IPS-NIHi11 (cell line): ENCODE measurements around the gene HHAT.

ENCODE experiments used
- DNase-seq: peaks from one replicate; pipeline ENCODE4 v3.0.0; 2012; ENCODE audit warnings: mixed read lengths, low spot score

HHAT gene

GRCh38 chr1:210598135-210598652 is 269.5 kb downstream of the HHAT start:
- DNase-seq: no peak

DNA sequence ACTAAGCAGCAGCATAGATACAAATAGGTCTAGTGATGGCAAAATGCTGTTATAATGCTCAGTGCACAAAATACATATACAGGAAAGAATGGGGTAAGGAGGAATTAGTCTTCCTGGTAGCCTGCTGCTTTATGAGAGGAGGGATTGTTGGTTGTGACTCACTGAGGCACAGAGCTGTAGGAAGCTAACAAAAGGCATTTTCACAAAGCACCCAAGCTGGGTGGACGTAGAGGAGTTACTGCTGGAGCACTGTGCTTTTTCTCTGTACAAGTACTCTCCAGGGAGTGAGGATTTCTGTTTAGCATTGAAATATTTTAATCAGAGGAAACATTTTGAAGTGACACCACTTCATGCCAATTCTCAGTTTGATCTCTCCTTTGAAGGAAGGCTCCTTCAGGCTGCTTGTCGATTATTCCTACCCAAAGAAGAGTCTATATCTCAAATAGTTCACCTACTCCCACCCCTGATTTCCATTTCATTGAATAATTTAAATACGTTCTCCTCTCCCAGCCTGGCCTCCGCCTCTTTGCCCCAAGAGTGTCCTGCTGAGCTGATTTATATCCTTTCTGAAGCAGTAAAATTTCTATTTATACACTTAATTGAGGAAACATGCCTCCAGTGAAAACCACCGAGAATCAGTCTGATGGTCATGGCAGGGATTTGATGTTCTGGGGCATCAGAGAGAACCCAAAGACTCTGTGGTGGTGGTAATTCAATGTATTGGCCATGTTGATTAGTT is 271.9 kb downstream of the HHAT start:
- DNase-seq: no peak

- DNase-seq: no peak
Observed at GRCh38 chr1:210603123-210603522, 274.4 kb downstream of the HHAT start.

DNA sequence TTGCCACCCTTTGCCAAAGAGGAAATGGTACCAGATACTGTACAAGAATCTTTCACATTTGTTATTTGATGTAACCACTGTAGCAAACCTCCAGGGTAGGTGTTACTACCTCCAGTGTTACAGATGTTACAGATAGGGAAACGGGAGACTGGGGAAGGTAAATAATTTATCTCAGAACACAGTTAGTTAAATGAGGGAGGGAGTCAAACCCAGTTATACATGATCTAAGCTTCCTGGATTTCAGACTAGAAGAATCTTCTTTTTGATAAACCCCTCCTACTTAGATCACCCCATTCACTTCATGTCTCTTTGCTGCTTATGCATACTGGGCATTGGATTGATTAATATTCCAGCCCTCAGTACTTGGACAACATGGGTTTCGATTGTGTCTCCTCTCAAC is 276.4 kb downstream of the HHAT start:
- no peak for DNase-seq

GRCh38 chr1:210607361-210607760 is 278.7 kb downstream of the HHAT start:
- DNase-seq: no peak

- no peak for DNase-seq
Observed at GRCh38 chr1:210608767-210609166, 280.1 kb downstream of the HHAT start.

DNA sequence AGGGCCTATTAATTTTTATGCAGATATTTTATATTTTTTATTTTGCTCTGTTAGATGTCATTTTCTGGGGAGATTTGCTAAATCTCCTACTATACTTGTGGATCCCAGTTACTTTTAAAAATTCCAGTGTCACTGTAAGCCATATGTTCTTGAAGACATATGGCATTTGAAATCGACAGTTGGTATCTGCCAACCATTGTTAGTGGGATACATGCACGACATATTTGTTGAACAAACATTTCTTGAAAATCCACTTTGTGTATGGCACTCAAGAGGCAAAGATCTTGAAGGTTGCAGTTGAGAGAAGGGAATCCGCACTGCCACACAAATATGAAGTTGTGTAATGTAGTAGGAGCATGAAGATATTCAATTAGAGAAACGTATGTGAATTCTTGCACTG is 287.7 kb downstream of the HHAT start:
- no peak for DNase-seq

DNA sequence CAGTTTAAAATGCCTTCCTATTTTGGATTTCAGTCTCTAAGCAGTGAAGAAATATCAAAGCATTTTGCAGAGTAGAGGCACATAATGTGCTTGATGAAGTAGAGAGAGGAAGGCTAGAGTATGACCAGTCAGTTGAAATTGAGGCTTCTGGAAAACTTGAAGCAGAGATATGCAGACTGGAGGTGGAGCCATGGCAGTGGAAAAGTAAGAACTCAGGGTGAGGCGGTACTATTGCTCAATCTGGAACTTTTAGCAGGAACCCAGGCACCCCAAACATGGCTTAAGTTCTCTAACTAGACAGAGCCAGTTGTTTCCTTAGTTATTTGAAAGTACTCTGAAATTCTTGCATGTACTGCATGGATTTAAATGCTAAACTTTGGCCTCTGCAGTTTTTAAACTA is 288.6 kb downstream of the HHAT start:
- no peak for DNase-seq

DNA sequence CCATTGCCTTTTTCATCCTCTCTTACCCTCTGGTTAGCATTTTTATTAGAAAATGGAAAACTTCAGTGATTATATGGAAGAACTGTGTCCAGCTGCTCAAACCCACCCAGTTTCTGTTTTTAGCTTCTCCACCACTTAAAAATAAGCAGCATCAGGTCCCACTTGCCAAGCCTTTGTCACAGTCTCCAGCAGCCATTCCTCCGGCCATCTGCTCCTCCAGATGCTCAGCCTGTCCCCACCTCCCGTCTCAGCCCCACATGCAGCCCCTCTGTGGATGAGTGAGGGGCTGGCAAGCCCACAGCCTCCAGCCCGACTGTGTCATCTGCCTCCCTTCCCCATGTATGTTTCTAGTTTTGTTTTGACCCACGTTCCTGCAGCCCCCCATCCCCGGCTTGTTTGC is 289.7 kb downstream of the HHAT start:
- no peak for DNase-seq

- no peak for DNase-seq
Observed at GRCh38 chr1:210620867-210621488, 292.3 kb downstream of the HHAT start.

DNA sequence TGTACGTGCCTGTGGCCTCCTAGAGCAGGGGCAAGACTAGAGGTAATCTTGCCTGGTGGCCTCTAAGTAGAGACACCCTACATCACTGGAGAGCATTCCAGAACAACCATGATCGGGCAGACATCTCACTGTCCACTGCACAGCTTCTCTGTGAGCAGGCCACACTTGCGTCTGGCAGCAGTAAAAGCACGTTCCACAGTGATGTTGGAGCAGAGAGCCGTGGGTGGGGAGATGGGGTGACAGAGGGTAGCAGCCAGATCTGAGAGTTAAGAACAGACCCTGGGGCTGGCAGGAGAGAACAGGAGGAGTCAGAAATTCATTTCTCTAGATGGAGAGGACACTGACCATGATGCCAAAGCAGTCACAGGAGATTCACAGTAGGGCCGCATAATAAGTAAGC is 293.0 kb downstream of the HHAT start:
- DNase-seq: no peak

DNA sequence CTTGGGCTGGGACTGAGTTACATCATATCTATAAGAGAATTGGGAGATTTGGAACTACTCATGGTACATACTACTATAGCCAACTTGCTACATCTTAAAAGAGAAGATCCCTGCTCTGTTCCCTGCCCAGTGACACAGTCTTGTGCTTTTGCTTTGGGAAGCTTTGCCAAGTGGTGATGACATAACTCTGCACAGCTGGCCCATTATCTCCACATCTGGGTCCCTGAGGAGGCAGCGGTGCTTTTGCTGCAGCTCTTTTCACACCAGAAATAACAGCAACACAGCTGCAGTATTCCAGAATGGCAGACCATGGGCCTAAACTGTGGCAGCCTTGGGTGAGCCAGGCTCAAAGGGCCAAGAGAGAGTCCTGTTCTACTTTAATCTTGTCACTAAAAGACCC is 296.0 kb downstream of the HHAT start:
- no peak for DNase-seq

- DNase-seq: no peak
Observed at GRCh38 chr1:210625715-210626114, 297.0 kb downstream of the HHAT start.

GRCh38 chr1:210626341-210626740 is 297.6 kb downstream of the HHAT start:
- no peak for DNase-seq

DNA sequence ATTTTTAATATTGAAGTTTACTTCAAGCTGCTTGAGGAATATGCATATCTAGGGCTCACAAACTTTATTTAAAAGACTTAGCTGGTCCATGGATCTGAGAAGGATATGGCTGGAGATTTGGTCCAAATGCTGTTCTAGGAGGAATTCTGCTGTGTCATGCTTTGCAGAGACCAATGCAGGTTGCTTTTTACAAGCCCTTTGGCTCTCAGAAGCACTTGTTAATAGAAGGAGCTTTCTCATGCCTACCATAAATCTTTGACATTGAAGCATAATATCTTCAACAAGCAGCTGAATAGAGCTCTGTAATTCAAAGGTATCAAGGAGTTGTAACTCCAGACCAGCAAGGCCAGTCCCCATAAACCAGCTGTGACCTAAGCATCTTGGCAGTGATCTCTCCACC is 299.1 kb downstream of the HHAT start:
- DNase-seq: no peak

GRCh38 chr1:210629276-210629675 is 300.6 kb downstream of the HHAT start:
- DNase-seq: no peak

DNA sequence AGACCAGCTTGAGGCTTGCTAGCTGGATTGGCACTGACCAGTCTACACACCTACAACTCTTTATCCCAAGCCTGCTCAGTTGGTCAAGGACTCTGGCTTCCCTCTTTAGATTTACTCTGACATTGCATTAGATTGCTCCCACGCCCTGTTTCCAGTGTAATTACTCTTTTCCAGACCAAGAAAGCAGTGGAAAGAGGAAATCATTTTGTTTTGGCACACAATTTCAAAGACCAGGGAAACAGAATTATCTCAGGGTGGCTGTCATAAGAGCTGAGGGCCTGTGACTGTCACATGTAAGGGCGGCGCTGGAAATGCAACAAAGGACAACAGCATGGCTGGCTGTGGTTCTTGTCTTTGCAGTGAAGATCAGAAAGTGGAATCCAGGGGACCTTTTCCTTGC is 302.7 kb downstream of the HHAT start:
- no peak for DNase-seq

GRCh38 chr1:210633140-210633539 is 304.4 kb downstream of the HHAT start:
- no peak for DNase-seq

- DNase-seq: no peak
Observed at GRCh38 chr1:210633636-210634035, 304.9 kb downstream of the HHAT start.

- DNase-seq: no peak
Observed at GRCh38 chr1:210635108-210635507, 306.4 kb downstream of the HHAT start.

GRCh38 chr1:210641582-210641981 is 312.9 kb downstream of the HHAT start:
- DNase-seq: no peak

- no peak for DNase-seq
Observed at GRCh38 chr1:210645582-210646257, 317.0 kb downstream of the HHAT start.

DNA sequence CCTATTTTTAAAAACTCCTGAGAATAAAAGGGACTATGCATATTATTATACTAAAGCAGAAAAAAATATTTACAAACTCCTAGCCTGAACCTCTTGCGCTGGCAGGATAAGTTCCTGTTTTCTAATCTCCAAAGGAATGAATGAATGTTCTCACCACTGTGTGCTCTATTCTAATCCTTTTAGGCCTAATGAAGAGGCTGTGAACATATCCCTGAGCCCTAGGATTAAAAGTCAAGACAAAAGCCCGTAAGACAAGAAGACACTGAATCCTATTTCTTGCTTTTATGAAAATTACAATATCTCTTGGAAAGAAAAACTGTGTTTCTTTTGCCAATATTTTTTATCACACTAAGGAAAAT is 317.5 kb downstream of the HHAT start:
- no peak for DNase-seq
